ENCODE results near the gene PAN3. TPM values are rescaled to one million over a fixed set of nuclear protein-coding genes. Genes with fewer than 3 reads are reported as not detected.

Gene PAN3
- total RNA-seq, 1 experiment from 2014 or later, result 24.8 TPM

DNA sequence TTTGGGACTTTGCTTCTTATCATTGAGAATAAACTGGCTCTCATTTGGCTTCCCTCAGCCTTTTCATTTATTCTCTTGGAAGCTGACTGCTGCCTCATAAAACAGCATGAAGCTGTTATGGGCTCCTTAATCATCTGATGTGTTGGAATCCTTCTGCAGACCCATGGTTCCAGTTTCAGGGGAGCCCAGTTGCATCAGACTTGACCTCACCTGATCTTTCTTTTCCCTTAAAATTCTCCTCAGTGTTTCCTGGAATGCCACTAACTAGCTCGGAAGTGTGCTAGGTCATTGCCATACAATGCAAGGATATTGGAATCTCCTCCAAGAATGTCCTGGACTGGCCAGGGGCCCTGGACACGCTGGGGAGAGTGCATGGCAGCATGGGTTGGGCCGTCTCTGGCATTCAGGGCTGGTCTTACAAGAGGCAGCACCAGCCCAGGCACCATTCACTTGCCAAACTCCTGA is 197.9 kb downstream of the PAN3 start:
- Mint-ChIP-seq H3K4me1 (ENCODE audit: low read depth, unreplicated experiment) (no peaks in the 10 kb centered on the region), H3K27ac (ENCODE audit: unreplicated experiment) (no peak overlapping the region)

DNA sequence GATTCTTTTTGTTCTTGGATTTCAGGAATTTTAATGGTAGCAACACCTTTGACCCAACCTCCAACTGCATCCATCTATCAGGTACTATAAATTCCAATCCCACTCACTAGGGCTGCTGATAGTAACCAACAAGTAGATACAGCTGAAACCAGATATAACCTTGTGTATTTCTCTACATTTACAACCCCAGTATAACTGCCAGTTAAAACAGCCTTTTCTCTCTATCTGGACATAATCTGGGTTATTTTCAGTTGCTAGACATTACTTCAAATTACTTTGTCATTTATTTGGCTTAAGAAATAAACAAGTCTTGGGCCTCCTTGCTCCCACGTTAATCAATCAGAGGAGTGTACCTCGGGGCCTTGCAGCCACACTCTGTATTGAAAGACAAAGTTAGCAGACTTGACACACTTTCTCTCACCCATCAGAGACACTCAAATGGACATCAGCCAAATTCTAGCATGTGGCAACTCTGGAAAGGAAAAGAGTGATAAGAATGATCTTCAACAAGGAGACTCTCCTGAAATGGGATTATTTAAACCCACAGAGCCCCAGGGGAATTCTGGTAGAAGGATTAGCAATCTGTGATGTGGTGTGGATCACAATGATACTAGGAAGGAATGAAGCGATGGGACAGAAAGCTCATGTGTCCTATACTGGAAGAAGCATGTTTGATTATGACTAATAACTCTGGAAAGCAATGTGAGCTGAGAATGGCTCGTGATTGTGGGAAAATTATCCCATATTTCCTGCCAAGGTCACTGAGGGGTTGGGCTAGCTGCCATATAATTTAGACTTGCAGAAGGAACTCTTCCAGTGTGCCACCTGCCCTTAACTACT is 199.0 kb downstream of the PAN3 start:
- intact Hi-C loops (cut with micrococcal nuclease; ENCODE audit: unreplicated experiment), result no loop called here
- peaks cover 31% of the 10 kb centered on the region for H3K27me3 Mint-ChIP-seq (ENCODE audit: unreplicated experiment)
- TF ChIP-seq, protein P1, sequence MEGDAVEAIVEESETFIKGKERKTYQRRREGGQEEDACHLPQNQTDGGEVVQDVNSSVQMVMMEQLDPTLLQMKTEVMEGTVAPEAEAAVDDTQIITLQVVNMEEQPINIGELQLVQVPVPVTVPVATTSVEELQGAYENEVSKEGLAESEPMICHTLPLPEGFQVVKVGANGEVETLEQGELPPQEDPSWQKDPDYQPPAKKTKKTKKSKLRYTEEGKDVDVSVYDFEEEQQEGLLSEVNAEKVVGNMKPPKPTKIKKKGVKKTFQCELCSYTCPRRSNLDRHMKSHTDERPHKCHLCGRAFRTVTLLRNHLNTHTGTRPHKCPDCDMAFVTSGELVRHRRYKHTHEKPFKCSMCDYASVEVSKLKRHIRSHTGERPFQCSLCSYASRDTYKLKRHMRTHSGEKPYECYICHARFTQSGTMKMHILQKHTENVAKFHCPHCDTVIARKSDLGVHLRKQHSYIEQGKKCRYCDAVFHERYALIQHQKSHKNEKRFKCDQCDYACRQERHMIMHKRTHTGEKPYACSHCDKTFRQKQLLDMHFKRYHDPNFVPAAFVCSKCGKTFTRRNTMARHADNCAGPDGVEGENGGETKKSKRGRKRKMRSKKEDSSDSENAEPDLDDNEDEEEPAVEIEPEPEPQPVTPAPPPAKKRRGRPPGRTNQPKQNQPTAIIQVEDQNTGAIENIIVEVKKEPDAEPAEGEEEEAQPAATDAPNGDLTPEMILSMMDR (IDR thresholded peaks at IDR 0.05; ENCODE audit: unreplicated experiment), result no peak
- CTCF ChIA-PET, result no interaction called here
- no peaks in the 10 kb centered on the region for H3K4me1 Mint-ChIP-seq (ENCODE audit: low read depth, unreplicated experiment)
- no peak overlapping the region for H3K4me3 Mint-ChIP-seq (ENCODE audit: low read depth, unreplicated experiment)
- no TSS peak for BruUV-seq (replicated peaks)
- H3K27ac Mint-ChIP-seq (ENCODE audit: unreplicated experiment), result no peak overlapping the region
- peaks cover 5% of the 10 kb centered on the region for H3K36me3 Mint-ChIP-seq (ENCODE audit: insufficient read depth, unreplicated experiment)
- DNase-seq, result no peak
- H3K9me3 Mint-ChIP-seq (ENCODE audit: low read depth, unreplicated experiment), result no peaks in the 10 kb centered on the region

More for the DNA sequence above, 197.9 kb downstream of the PAN3 start:
- TF ChIP-seq, protein P1 (IDR thresholded peaks at IDR 0.05; ENCODE audit: unreplicated experiment), result no peak
- Mint-ChIP-seq H3K27me3 (ENCODE audit: unreplicated experiment) (peaks cover 31% of the 10 kb centered on the region), H3K36me3 (ENCODE audit: insufficient read depth, unreplicated experiment) (peaks cover 5% of the 10 kb centered on the region), H3K4me3 (ENCODE audit: low read depth, unreplicated experiment) (no peak overlapping the region), H3K9me3 (ENCODE audit: low read depth, unreplicated experiment) (no peaks in the 10 kb centered on the region)
- intact Hi-C loops (cut with micrococcal nuclease; ENCODE audit: unreplicated experiment), result no loop called here
- CTCF ChIA-PET, result no interaction called here
- DNase-seq, result no peak
- no TSS peak for BruUV-seq (replicated peaks)

DNA sequence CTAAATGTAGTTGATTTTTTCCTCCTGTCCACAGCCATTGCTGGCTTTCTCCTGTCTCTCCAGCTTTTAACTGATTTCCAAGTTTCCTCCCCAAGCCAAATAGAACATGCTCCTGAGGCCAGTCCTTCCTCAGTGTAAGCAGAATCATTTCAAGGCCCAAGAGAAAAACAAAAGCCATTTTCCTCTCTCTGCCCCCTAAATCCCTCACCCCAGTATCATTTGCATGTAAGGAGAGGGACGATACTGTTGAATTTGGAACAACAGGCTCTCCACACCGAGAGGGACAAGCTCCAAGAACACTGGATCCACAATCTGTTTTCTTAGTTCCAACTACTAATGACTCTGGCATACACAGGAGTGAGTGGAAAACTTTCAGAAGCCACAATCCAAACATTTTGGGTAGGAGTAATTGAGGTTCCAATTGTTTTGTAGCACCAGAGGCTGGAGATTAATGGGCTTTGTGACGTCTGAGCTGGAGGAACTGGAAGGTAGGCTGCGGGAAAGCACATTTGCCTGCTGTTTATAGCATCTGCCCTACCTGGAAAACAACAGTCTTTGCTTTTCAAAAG is 199.7 kb downstream of the PAN3 start:
- Mint-ChIP-seq H3K27me3 (ENCODE audit: unreplicated experiment) (peaks cover 31% of the 10 kb centered on the region), H3K36me3 (ENCODE audit: insufficient read depth, unreplicated experiment) (peaks cover 5% of the 10 kb centered on the region), H3K9me3 (ENCODE audit: low read depth, unreplicated experiment) (no peaks in the 10 kb centered on the region), H3K4me3 (ENCODE audit: low read depth, unreplicated experiment) (no peak overlapping the region), H3K4me1 (ENCODE audit: low read depth, unreplicated experiment) (no peaks in the 10 kb centered on the region), H3K27ac (ENCODE audit: unreplicated experiment) (no peak overlapping the region)
- no peak for DNase-seq
- TF ChIP-seq, protein P1 (IDR thresholded peaks at IDR 0.05; ENCODE audit: unreplicated experiment), result no peak
- no TSS peak for BruUV-seq (replicated peaks)
- intact Hi-C loops (cut with micrococcal nuclease; ENCODE audit: unreplicated experiment), result no loop called here
- CTCF ChIA-PET, result no interaction called here

DNA sequence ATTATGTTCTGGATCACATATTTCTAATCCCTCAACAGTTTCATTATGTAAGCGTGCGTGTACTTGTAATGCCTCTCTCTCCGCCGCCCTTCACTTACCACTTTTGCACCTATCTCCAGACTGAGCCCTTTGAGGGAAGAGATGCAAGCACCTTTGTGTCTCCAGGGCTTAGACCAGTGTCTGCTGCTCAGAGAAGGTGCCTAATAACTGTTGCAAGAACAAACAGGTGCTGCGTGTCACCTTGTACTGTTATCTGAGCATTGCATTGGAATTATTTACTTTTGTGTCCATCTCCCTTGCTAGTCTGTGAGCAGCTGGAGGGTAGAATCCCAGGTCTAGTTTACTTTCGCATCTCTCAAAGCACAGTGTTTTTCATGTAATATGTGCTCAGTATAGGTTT is 200.4 kb downstream of the PAN3 start:
- CTCF ChIA-PET, result no interaction called here
- no peak for DNase-seq
- H3K36me3 Mint-ChIP-seq (ENCODE audit: insufficient read depth, unreplicated experiment), result peaks cover 5% of the 10 kb centered on the region
- H3K27ac Mint-ChIP-seq (ENCODE audit: unreplicated experiment), result no peak overlapping the region
- no peak overlapping the region for H3K4me3 Mint-ChIP-seq (ENCODE audit: low read depth, unreplicated experiment)
- H3K9me3 Mint-ChIP-seq (ENCODE audit: low read depth, unreplicated experiment), result no peaks in the 10 kb centered on the region
- TF ChIP-seq, protein P1 (IDR thresholded peaks at IDR 0.05; ENCODE audit: unreplicated experiment), result no peak
- intact Hi-C loops (cut with micrococcal nuclease; ENCODE audit: unreplicated experiment), result no loop called here
- H3K4me1 Mint-ChIP-seq (ENCODE audit: low read depth, unreplicated experiment), result no peaks in the 10 kb centered on the region
- H3K27me3 Mint-ChIP-seq (ENCODE audit: unreplicated experiment), result peaks cover 31% of the 10 kb centered on the region
- no TSS peak for BruUV-seq (replicated peaks)

Measured in Calu3 (cell line).